ENCODE measurements around the gene CCSER2. TPM values are rescaled to one million over a fixed set of nuclear protein-coding genes. Genes with fewer than 3 reads are reported as not detected.

Gene CCSER2
- polyA plus RNA-seq, 1 of the 3 experiments (the other 2 are of a cell fraction): 8.5 TPM

DNA sequence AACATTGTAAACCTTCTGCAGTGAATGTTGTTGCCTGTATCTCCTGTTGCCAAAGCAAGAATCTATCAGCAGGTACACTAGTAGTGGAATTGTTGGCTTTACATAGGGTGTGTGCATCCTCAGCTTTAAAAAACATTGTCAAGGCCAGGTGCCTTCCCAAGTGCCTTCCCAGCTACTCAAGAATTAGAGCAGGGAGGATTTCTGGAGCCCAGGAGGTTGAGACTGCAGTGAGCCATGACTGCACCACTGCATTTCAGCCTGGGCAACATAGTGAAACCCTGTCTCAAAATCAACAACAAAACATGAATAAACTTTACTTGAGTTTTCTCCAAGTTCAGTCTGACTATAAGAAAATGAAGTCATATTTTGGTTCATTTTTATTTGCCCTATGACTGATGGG, 217.3 kb downstream of the CCSER2 start:
- no peaks in the 10 kb centered on the region for H3K36me3 ChIP-seq (replicated peaks in 1 of 2; ENCODE audit: control insufficient read depth in 1 of 2, insufficient read depth in 2 of 2, low read length in 1 of 2)
- no peak for DNase-seq
- no peaks in the 10 kb centered on the region for H3K9me3 ChIP-seq
- no peak overlapping the region for H3K4me3 ChIP-seq (ENCODE audit: low read depth in 2 of 2, low read length in 1 of 2)
- no peak overlapping the region for H3K9ac ChIP-seq
- H3K9me2 ChIP-seq: no peaks in the 10 kb centered on the region
- H2AFZ ChIP-seq (ENCODE audit: low read depth): no peak overlapping the region
- ChIA-PET POLR2A (no interaction called here), CTCF (no interaction called here)
- TF ChIP-seq RFX5 (IDR thresholded peaks at IDR 0.05; ENCODE audit: low read length) (no peak), FOSL2 (IDR thresholded peaks at IDR 0.05; ENCODE audit: borderline replicate concordance, low read depth) (no peak), TAF1 (IDR thresholded peaks at IDR 0.05; ENCODE audit: borderline replicate concordance, low read depth, low read length) (no peak), MEF2A (IDR thresholded peaks at IDR 0.05; ENCODE audit: borderline replicate concordance, low read depth) (no peak), EZH2phosphoT487 (IDR thresholded peaks at IDR 0.05; ENCODE audit: borderline replicate concordance, low read depth) (no peak), NRF1 (IDR thresholded peaks at IDR 0.05; ENCODE audit: low read depth, low read length) (no peak), RCOR1 (IDR thresholded peaks at IDR 0.05; ENCODE audit: low read length) (no peak), JUND (IDR thresholded peaks at IDR 0.05) (no peak)
- H4K20me1 ChIP-seq (ENCODE audit: insufficient read depth): no peaks in the 10 kb centered on the region
- H3K79me2 ChIP-seq (ENCODE audit: insufficient read depth): no peaks in the 10 kb centered on the region
- H3K4me1 ChIP-seq (ENCODE audit: control insufficient read depth in 1 of 2, insufficient read depth in 2 of 2, low read depth in 1 of 2, low read length in 1 of 2): peaks cover 0 to 28% of the 10 kb centered on the region in 2 experiments; a peak in 2 of 4 replicates
- H3K27ac ChIP-seq (ENCODE audit: low read depth in 2 of 2, low read length in 1 of 2): no peak overlapping the region
- no peaks in the 10 kb centered on the region for H3K27me3 ChIP-seq (ENCODE audit: insufficient read depth)
- H3K4me2 ChIP-seq: no peak overlapping the region
- H3F3A ChIP-seq (replicated peaks; ENCODE audit: insufficient read depth): no peaks in the 10 kb centered on the region

GRCh38 chr10:84546609-84547008, 218.2 kb downstream of the CCSER2 start:
- CTCF ChIA-PET: interaction anchor here (0.7 to 0.8 kb wide), 3 partner anchors 8 to 282 kb away, joined by 3 read pairs; no protein-coding TSS in a partner anchor
- WGBS (ENCODE audit: low lambda C conversion rate): 50% methylated on average over 8 of the region's 8 CpGs
- Histone ChIP-seq H3K9me2 (no peaks in the 10 kb centered on the region), H3K4me1 (ENCODE audit: control insufficient read depth in 1 of 2, insufficient read depth in 2 of 2, low read depth in 1 of 2, low read length in 1 of 2) (peaks cover 0 to 28% of the 10 kb centered on the region in 2 experiments; a peak in 2 of 4 replicates), H3K36me3 (replicated peaks in 1 of 2; ENCODE audit: control insufficient read depth in 1 of 2, insufficient read depth in 2 of 2, low read length in 1 of 2) (no peaks in the 10 kb centered on the region), H3F3A (replicated peaks; ENCODE audit: insufficient read depth) (no peaks in the 10 kb centered on the region), H3K27me3 (ENCODE audit: insufficient read depth) (no peaks in the 10 kb centered on the region), H2AFZ (ENCODE audit: low read depth) (no peak overlapping the region), H3K4me3 (ENCODE audit: low read depth in 2 of 2, low read length in 1 of 2) (no peak overlapping the region), H4K20me1 (ENCODE audit: insufficient read depth) (no peaks in the 10 kb centered on the region), H3K9ac (no peak overlapping the region), H3K79me2 (ENCODE audit: insufficient read depth) (no peaks in the 10 kb centered on the region), H3K27ac (ENCODE audit: low read depth in 2 of 2, low read length in 1 of 2) (no peak overlapping the region), H3K4me2 (no peak overlapping the region), H3K9me3 (no peaks in the 10 kb centered on the region)
- POLR2A ChIA-PET: no interaction called here
- no peak for DNase-seq
- TF ChIP-seq RXRA (IDR thresholded peaks at IDR 0.05; ENCODE audit: borderline replicate concordance, low read depth) (no peak), FOSL2 (IDR thresholded peaks at IDR 0.05; ENCODE audit: borderline replicate concordance, low read depth) (no peak), SMC3 (IDR thresholded peaks at IDR 0.05; ENCODE audit: low read depth, low read length) (no peak), TAF1 (IDR thresholded peaks at IDR 0.05; ENCODE audit: borderline replicate concordance, low read depth, low read length) (no peak), TEAD4 (IDR thresholded peaks at IDR 0.05; ENCODE audit: borderline replicate concordance, insufficient read depth) (no peak), CTCF (IDR thresholded peaks at IDR 0.05) (no peak), RFX5 (IDR thresholded peaks at IDR 0.05; ENCODE audit: low read length) (no peak), EZH2phosphoT487 (IDR thresholded peaks at IDR 0.05; ENCODE audit: borderline replicate concordance, low read depth) (no peak), EP300 (IDR thresholded peaks at IDR 0.05; ENCODE audit: borderline replicate concordance in 1 of 2, low read depth in 1 of 2, low read length in 1 of 2) (no peak), NRF1 (IDR thresholded peaks at IDR 0.05; ENCODE audit: low read depth, low read length) (no peak), GABPA (IDR thresholded peaks at IDR 0.05; ENCODE audit: low read depth) (no peak), GATA2 (CRISPR knock-in tag; IDR thresholded peaks at IDR 0.05) (no peak), RAD21 (IDR thresholded peaks at IDR 0.05; ENCODE audit: low read length) (no peak), USF1 (IDR thresholded peaks at IDR 0.05; ENCODE audit: borderline replicate concordance, low read depth) (no peak), MXI1 (IDR thresholded peaks at IDR 0.05; ENCODE audit: low read depth, low read length) (no peak)
- TF ChIP-seq, protein P1, sequence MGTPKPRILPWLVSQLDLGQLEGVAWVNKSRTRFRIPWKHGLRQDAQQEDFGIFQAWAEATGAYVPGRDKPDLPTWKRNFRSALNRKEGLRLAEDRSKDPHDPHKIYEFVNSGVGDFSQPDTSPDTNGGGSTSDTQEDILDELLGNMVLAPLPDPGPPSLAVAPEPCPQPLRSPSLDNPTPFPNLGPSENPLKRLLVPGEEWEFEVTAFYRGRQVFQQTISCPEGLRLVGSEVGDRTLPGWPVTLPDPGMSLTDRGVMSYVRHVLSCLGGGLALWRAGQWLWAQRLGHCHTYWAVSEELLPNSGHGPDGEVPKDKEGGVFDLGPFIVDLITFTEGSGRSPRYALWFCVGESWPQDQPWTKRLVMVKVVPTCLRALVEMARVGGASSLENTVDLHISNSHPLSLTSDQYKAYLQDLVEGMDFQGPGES (IDR thresholded peaks at IDR 0.05; ENCODE audit: low read depth, low read length): no peak
- TF ChIP-seq, protein P2, sequence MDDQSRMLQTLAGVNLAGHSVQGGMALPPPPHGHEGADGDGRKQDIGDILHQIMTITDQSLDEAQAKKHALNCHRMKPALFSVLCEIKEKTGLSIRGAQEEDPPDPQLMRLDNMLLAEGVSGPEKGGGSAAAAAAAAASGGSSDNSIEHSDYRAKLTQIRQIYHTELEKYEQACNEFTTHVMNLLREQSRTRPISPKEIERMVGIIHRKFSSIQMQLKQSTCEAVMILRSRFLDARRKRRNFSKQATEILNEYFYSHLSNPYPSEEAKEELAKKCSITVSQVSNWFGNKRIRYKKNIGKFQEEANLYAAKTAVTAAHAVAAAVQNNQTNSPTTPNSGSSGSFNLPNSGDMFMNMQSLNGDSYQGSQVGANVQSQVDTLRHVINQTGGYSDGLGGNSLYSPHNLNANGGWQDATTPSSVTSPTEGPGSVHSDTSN (IDR thresholded peaks at IDR 0.05): no peak

Data from SK-N-SH (cell line).